ENCODE measurements around the gene LPA. TPM values are rescaled to one million over a fixed set of nuclear protein-coding genes. Genes with fewer than 3 reads are reported as not detected.
"Not testable (repeated sequence)": the region's sequence is repeated elsewhere in the genome, so short reads cannot be mapped to it uniquely, and the experiment has no call there.

LPA gene
- total and polyA plus RNA-seq, 10 donors = not detected

DNA sequence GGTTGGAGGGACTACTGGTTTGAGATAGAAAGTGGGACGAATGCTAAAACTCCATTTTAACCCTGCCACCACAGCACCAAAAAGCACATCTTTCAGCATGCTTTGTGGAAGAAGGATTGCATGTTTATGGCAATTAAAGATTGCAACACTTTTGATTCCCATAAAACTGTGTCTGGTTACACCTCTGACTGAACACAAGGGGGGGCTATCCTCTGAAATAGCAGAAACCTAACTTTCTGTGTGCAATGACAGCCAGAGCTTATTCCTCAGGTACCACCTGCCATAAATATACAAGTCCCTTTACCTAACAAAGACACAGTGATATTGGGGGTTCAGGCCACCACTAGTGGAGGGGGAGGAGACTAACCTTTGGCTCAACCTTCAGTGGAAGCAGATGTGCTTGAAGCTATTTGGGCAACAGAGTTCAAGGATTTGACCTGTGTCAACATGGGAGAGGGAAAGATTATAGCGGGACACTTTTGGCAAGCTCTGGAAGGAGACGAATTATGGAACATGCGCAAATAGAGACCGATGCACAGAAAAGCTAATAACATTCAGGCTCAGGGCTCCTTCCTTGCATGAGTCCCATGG, 28.4 kb upstream of the LPA start:
- intact Hi-C loops (cut with DNase I; ENCODE audit: low total_unique reads) = no loop called here
- Histone ChIP-seq H3K4me1 (no peaks in the 10 kb centered on the region), H3K4me3 (no peak overlapping the region), H3K27ac (no peak overlapping the region), H3K27me3 (replicated peaks in 1 of 7) (no peaks in the 10 kb centered on the region), H3K36me3 (no peaks in the 10 kb centered on the region), H3K9me3 (no peaks in the 10 kb centered on the region)
- WGBS, 5 donors = 79 to 92% (median 90%) methylated on average over 5 of the region's 5 CpGs
- TF ChIP-seq POLR2AphosphoS5 (IDR thresholded peaks at IDR 0.05) = no peak
- TF ChIP-seq, protein P1, sequence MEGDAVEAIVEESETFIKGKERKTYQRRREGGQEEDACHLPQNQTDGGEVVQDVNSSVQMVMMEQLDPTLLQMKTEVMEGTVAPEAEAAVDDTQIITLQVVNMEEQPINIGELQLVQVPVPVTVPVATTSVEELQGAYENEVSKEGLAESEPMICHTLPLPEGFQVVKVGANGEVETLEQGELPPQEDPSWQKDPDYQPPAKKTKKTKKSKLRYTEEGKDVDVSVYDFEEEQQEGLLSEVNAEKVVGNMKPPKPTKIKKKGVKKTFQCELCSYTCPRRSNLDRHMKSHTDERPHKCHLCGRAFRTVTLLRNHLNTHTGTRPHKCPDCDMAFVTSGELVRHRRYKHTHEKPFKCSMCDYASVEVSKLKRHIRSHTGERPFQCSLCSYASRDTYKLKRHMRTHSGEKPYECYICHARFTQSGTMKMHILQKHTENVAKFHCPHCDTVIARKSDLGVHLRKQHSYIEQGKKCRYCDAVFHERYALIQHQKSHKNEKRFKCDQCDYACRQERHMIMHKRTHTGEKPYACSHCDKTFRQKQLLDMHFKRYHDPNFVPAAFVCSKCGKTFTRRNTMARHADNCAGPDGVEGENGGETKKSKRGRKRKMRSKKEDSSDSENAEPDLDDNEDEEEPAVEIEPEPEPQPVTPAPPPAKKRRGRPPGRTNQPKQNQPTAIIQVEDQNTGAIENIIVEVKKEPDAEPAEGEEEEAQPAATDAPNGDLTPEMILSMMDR (IDR thresholded peaks at IDR 0.05 in 8 of 11, conservative IDR thresholded peaks at IDR 0.05 in 3 of 11) = no peak
- TF ChIP-seq POLR2A (IDR thresholded peaks at IDR 0.05) = no peak
- DNase-seq = no peak

DNA sequence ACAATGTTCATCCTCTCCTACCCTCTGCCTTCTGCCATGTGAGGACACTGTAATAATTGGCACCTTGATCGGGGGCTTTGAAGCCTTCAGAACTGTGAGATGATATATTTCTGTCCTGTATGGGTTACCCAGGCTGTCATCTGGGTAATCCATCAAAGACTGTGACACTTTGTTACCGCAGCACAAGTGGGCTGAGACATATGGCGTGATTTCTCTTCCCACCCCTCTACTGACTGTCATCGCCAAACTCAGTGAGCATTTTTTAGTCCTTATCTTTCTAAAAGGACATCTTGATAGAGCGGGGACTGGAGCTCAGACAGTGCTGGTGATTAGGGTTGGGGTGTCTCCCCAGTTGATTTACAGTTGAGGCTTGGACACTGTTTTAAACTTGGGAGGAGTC, 27.5 kb upstream of the LPA start:
- intact Hi-C loops (cut with DNase I; ENCODE audit: low total_unique reads) = no loop called here
- 67 to 89% (median 78%) methylated on average over 5 of the region's 5 CpGs for WGBS, 5 donors
- Histone ChIP-seq H3K4me3 (no peak overlapping the region), H3K27me3 (replicated peaks in 1 of 7) (no peaks in the 10 kb centered on the region), H3K4me1 (no peaks in the 10 kb centered on the region), H3K27ac (no peak overlapping the region), H3K36me3 (no peaks in the 10 kb centered on the region), H3K9me3 (no peaks in the 10 kb centered on the region)
- no peak for TF ChIP-seq POLR2A (IDR thresholded peaks at IDR 0.05)
- TF ChIP-seq, protein P1 (IDR thresholded peaks at IDR 0.05 in 8 of 11, conservative IDR thresholded peaks at IDR 0.05 in 3 of 11) = no peak
- TF ChIP-seq POLR2AphosphoS5 (IDR thresholded peaks at IDR 0.05) = no peak
- DNase-seq = no peak

DNA sequence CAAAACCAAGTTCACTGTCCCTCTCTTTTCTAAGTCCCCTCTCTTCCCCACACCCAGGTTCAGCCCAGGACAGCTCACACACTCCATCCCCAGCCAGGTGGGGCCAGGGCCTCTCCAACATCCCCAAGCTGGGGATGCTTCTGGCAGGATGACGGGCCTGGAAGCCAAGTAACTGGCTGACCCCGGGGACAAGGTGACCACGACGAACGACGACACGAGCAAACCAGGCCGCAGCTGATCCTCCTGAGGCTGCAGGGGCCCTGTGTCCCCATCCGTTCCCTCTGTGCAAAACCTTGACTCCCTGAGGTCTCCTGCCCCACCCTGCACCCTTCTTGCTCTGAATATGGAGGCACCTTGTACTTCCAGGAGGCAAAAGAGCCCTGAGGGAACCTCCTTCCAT, 26.4 kb upstream of the LPA start:
- Histone ChIP-seq H3K4me3 (no peak overlapping the region), H3K27me3 (replicated peaks in 1 of 7) (no peaks in the 10 kb centered on the region), H3K36me3 (no peaks in the 10 kb centered on the region), H3K27ac (no peak overlapping the region), H3K9me3 (no peaks in the 10 kb centered on the region), H3K4me1 (no peaks in the 10 kb centered on the region)
- no peak for DNase-seq
- no peak for TF ChIP-seq POLR2AphosphoS5 (IDR thresholded peaks at IDR 0.05)
- no peak for TF ChIP-seq POLR2A (IDR thresholded peaks at IDR 0.05)
- 82 to 99% (median 89%) methylated on average over 5 to 9 of the region's 9 CpGs for WGBS, 5 donors
- intact Hi-C loops (cut with DNase I; ENCODE audit: low total_unique reads) = no loop called here

DNA sequence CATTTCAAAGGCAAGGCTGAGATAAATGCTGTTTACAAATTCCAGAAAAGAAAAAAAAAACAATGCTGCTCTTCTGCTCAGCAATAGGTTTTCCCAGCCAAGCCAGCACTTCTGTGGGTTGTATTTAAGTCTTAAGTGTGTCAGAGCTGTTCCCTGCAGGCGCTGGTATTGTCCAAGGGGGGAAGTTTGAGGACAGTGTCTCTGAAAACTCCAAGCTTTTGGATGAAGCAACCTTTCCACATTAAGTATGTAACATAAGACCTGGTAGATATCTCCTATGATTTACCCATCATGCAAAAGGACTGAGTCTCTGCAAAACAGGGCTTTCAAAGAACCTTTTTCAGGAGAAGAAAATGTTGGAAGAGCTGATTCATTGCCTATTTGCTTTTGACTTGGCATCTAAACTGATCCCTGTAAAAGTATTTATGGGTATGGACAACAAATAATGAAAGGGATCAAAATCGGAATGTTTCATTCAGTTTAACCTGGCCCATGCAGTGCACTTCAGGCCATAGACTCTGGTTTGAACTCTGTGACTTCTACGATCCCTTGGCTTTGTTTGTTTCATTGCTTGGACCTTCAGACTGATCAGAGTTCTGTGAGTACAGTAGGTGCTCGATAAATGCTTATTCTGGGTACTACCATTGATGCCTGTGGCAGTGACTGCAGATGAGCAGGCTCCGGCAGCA, 21.8 kb upstream of the LPA start:
- no peak overlapping the region for H3K4me3 ChIP-seq
- H3K27me3 ChIP-seq (replicated peaks in 1 of 7) = no peaks in the 10 kb centered on the region
- no peaks in the 10 kb centered on the region for H3K36me3 ChIP-seq
- no peaks in the 10 kb centered on the region for H3K4me1 ChIP-seq
- TF ChIP-seq POLR2AphosphoS5 (IDR thresholded peaks at IDR 0.05) (no peak), POLR2A (IDR thresholded peaks at IDR 0.05) (no peak)
- TF ChIP-seq, protein P1 (IDR thresholded peaks at IDR 0.05 in 8 of 11, conservative IDR thresholded peaks at IDR 0.05 in 3 of 11) = no peak
- no peak for DNase-seq
- whole genome bisulfite sequencing, 5 donors = 77 to 89% (median 87%) methylated on average over 5 of the region's 5 CpGs
- no peaks in the 10 kb centered on the region for H3K9me3 ChIP-seq
- intact Hi-C loops (cut with DNase I; ENCODE audit: low total_unique reads) = no loop called here
- H3K27ac ChIP-seq = no peak overlapping the region

DNA sequence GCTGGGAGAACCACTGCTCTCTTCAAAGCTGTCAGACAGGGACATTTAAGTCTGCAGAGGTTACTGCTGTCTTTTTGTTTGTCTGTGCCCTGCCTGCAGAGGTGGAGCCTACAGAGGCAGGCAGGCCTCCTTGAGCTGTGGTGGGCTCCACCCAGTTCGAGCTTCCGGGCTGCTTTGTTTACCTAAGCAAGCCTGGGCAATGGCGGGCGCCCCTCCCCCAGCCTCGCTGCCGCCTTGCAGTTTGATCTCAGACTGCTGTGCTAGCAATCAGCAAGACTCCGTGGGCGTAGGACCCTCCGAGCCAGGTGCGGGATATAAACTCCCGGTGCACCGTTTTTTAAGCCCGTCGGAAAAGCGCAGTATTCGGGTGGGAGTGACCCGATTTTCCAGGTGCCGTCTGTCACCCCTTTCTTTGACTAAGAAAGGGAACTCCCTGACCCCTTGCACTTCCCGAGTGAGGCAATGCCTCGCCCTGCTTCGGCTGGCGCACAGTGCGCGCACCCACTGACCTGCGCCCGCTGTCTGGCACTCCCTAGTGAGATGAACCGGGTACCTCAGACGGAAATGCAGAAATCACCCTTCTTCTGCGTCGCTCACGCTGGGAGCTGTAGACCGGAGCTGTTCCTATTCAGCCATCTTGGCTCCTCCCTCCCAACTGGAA, 21.2 kb upstream of the LPA start:
- 87 to 98% (median 93%) methylated on average over 24 to 32 of the region's 32 CpGs for WGBS, 5 donors
- H3K27me3 ChIP-seq (replicated peaks in 1 of 7); H3K4me3 ChIP-seq; H3K9me3 ChIP-seq; H3K27ac ChIP-seq; intact Hi-C loops (cut with DNase I; ENCODE audit: low total_unique reads); DNase-seq; H3K36me3 ChIP-seq; H3K4me1 ChIP-seq: not testable (repeated sequence)
